NCI-H1417 (cell line): ENCODE data around the gene SPATA9.

Source experiments
- DNase-seq, 3 experiments: peaks; one replicate each; lab custom pipeline; 2025; lab: John Stamatoyannopoulos, UW

The SPATA9 gene

DNA sequence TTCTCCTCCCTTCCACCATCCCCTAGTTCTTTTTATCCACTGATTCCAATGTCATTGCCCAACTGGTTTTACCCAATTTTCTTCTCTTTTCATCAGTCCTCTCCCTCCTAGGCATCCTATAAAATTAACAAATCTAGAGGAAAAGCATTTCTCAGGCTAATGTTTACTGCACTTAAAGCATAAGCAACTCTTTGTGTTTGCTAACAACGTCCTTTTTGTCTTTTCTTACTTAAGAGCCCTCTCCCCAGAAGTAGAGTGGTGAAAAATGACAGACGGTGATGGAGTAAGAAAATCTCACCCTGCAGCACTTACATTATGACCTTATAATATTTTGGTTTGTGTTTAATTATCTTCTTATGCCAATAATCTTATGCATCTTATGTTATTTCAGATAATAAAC is 1.6 kb upstream of the SPATA9 start:
- DNase-seq = no peak

DNA sequence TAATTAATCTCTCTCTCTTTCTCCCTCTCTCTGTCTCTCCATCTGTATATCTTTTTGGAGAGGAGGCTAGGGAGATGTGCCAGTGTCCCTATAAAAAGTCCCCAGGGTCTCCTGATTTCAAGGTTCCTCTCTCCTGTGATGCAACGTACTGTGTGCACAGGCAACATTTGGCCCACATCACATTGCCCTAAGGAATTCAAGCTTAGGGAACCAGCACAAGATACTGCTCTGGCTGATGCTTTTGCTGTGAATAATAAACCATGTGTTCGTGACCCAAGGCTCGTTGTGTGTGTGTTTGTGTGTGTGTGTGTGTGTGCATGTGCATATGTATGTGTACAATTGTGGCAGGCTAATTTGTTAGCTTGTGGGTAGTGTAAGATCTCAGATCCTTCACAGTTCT is 9.7 kb downstream of the SPATA9 start:
- no peak for DNase-seq

DNA sequence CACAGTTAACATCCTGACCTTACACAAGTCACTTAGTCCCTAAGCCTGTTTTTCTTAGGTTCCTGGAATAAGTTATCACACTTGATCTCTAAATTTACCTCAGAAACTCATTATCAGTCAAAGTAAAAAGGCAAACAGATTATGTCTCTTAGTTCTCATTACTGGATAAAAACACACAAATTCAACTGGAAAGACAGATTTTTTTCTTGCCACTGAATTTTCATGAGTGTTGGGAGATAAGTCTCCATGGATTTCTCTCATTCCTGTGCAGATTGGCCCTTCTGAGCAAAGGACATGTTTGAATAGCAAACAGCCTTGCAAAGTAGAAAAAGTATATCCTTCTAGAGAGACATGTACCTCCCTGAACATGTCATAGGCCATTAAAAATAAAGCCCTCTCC is 10.2 kb downstream of the SPATA9 start:
- no peak for DNase-seq

DNA sequence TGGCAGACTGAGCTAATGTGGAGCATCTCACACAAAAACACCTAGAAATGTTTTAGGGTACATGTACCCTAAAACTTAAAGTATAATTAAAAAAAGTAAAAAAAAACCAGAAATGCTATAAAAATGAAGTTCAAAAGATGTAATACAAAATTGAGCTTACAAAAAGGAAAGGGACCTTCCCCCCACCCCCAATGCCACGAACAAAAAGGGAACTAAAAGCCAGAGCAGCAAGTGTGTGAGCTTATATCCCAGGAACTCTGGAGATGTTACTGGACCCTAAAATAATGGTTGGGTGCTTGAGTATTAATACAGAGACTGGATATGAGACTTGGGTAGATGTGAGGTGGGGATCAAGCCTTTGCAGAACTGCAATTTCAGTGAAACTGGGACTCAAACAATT is 11.0 kb downstream of the SPATA9 start:
- DNase-seq = no peak

DNA sequence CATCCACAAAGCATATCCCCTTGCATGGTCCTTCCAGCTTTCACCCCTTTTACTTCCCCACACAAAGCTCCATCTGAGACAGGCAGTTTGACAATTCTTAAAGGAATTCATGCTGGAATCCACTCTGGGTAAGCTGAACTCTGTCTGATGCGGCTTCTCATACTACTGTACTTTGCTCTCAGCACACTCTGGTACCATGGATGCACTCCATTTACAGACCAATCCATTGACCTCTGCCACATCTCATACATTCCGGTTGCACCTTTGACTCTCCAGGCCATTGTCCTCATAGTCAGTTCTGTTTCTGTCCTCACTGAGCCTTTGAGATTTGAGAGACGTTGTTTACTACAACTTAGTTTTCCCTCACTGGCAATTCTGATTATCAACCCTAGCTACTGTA is 12.2 kb downstream of the SPATA9 start:
- no peak for DNase-seq

DNA sequence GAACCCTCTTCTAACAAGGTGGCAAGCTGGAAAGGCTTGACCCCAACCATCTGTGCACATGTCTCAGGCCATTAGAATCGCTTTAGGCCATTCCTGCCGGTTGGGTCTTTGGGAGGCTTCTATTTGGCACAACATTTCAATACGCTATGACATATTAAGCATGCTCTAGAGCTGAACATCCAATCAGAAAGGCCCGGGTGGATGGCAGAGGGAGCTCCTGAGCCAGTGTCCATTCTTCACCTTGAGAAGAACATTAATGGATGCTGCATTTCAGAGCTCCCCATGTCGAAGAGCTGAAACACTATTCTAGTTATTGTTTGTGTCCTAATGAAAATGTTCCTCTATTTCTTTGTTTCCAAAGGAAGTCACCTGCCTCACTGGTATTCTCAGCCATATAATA is 12.8 kb downstream of the SPATA9 start:
- no peak for DNase-seq

DNA sequence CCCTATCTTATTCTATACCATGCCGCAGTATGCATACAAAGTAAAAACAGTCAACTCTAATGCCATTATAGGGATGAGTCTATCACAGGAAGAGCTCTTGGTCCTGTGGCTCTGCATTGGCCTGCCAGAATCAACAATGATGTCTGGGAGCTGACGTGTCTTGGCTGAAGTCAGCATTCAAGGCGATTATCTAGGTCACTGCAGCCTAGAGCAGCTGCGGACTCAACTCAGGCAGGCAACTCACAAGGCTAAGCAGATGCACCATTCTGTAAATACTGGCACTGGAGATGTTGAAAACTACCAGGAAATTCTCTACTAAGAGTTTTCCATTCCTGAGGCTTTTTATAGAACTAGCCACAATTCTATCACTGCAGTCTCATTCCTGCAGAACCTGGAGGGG is 13.3 kb downstream of the SPATA9 start:
- DNase-seq = no peak

DNA sequence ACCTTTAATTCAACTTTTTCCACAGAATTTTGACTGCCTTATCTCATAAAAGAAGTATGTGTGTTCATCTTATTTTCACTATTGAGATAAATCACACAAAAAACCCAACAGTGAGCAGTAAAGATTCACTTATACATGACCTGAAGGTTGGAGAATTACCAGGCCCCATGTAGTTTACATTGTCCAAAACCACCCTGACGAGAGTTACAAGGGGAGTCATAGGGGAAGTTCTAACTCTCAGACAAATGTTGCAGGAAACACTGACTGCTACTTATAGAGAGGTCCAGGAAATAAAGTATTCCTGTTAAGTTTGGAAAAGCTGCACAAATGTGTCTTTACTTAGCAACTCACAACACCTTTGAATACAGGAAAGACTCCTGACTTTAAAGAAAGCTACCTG is 14.1 kb downstream of the SPATA9 start:
- DNase-seq = no peak

DNA sequence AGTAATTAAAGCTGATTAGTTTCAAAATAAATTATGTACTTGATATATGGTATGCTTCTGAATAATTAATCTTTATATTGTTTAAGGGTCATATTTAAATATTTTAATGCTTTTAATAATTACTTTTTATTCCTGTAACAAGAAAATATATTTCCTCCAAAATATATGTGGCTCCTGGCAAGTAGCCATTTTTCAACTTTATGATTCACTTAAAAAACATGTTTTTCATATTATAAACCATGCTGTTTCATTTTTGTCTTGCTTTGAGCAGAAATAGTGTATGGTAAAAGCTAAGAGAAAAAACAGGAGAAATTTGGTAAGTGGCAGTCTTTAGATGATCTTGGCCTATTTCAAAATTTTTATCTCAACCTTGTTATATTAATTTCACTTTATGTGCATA is 14.6 kb downstream of the SPATA9 start:
- no peak for DNase-seq

DNA sequence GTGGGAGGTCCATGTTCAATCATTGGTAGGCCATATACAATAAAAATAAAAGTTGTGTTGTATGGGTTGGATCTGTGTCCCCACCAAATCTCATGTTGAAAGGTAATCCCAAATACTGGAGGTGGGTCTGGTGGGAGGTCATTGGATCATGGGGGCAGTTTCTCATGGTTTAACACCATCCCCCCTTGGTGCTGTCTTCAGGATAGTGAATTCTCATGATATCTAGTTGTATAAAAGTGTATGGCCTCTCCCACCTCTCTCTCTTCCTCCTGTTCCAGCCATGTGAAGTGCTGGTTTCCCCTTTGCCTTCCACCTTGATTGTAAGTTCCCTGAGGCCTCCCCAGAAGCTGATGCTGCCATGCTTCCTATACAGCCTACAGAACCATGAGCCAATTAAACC is 15.1 kb downstream of the SPATA9 start:
- DNase-seq = no peak

DNA sequence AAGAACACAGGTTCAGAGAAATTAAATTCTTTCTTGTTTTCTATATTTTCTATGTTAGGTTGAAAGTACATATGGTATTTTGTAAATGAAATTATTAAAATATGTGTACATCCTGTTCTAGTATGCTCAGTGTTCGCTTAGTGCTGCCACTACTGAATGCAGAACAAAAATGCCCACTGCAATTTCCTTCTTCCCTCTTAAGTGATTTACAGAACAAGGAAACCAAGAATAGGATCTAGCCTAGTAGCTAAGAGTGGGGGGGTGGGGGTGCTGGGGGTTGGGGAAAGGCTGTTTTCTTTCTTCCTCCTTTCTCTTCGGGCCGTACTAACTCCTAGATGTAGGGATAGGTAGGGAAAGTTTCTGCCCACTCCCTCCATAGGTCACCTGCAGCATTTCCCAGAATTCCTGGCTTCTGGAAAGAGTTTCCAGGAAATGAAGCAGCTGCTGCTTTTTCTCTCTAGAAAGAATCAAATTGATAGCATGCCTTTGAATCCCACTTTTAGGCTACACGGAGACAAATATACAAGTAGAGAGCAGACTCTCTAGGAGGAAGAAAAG is 15.7 kb downstream of the SPATA9 start:
- no peak for DNase-seq

DNA sequence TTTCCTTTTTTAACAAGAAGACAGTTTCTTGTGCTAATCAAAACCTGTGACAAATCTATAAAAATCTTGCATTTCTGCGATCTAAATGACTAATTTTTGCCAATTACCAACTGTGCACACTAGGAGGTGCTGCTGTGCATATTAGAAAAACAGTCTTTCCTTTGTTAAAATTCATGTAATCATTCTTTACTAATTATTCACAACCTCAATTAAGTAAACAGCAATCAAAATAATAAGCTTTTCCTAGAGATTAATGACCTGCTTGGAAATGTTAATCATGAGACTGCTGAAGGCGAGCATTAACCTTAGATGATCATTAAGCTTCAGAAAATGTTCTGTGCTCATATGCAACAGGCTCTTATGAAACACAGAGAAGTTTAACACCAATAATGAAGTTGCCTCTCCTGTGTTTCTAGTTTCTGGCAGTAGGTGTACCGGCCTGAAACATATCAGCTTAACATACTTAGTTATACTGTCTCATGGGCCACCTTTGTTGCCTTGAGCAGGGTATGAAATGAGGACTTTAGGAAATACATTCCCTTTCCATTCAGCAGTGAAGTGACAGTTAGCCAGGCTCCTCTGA is 18.5 kb downstream of the SPATA9 start:
- peak in 2 of 3 experiments; percentile 34 to 45 for DNase-seq

DNA sequence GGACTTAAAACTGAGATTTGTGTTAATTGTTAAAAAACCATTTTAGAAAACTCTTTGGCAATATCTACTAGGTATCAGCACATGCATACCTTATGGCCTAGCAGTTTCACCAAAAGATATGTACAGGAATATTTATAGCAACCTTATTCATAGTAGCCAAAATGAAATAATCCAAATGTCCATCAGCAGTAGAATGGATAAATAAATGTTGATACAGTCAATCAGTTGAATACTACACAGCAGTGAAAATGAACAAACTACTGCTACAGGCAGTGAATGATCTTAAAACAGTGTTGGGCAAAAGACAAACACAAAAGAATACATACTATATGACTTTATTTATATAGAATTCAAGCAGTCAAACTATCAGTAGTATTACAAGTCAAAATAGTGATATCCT is 19.8 kb downstream of the SPATA9 start:
- no peak for DNase-seq

DNA sequence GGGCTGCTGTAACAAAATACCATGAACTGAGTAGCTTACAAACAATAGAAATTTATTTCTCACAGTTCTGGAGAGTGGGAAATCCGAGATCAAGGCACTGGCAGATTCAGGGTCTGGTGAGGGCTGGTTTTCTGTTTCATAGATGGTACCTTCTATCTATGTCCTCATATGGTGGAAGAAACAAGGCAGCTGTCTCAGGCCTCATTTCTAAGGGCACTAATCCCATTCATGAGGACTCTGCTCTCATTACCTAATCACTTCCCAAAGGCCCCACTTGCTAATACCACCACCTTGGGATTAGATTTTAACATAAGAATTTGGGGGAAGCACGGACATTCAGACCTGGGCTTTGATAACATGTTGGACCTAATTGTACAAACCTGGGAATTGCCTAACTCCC is 22.7 kb downstream of the SPATA9 start:
- no peak for DNase-seq

DNA sequence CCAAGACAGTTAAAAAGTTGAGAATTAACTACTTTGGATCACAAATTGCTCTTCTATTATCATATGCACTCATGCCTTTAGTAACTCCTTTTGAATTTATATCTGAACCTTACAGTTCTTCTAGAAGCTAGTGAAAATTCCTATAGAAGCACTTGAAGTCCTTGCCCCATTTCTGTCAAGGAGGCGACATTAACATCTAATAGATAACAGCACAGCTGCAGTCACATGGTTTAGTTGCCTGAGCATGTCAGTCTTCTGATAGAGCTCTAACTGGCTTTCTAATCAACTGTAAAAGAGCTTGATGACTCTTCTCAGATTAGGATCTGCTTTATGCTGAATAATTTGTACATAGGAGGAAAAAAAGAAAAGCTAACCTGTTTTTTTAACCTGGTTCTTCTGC is 27.2 kb downstream of the SPATA9 start:
- no peak for DNase-seq

DNA sequence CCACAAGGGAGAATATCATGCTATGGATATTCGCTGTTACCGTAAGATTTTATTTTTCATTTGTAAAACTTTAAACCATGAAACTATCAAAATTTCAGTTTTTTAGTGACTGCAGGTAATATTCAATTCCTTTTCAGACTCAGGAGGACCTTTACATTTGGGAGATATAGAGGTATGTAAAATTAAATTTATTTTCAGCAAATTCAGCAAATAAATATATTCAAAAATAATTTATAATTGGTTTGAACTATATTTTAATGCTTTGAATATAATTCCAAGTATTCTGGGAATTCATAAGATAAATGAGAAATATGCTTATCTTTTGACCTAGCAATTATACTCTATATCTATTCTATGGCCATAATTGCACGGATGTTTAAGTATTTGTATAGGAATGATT is 28.6 kb downstream of the SPATA9 start:
- DNase-seq = no peak

DNA sequence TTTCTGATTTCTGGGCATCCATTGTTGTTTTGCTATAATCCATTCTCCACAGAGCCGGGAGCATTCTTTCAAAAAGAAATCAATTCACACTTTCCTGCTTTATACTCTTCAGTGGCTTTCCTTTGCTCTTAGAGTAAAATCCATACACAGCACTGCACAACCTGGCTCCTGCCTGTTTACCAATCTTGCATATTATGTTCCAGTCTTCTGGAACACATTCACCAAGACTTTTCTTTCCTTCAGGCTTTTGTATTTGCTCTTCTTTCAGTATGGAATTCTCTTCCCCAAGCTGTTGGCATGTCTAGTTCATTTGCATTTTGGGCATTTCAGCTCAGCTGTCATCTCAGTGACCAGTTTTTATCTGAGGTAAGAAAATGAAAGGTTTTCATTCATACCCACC is 29.9 kb downstream of the SPATA9 start:
- DNase-seq = no peak

DNA sequence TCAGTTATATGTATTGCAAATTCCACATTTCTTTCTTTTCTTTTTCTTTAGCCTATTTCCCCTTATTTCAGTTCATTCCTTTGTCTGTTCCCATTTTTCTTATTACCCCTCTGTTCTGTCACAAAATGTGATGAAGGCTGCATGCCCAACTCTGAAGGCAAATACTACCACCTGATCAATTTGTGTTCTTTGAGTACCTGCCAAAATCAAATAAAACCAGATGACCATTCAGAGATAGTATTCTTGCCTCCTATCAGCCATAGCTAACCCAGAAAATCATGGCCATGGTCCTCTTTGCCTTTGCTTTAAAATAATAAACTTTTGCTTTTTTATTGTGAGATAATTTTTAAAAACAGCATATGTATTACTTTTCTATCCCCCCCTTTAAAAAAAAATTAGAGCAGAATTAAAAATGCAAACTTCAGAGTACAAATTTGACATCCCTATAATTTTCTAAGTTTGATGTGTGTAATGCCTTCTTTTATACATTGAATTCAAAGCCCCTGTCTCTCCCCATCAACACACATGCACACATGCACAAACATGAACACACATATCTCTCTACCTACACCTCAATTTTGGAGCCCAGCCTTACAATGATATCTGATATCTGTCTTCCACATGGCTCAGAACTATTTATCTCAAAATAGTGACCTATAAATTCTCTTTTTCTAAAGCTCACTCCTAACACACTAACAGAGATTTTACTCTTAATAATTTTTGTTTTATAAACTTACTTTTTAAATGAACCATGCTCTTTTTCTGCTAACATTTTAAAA is 32.8 kb downstream of the SPATA9 start:
- no peak for DNase-seq

DNA sequence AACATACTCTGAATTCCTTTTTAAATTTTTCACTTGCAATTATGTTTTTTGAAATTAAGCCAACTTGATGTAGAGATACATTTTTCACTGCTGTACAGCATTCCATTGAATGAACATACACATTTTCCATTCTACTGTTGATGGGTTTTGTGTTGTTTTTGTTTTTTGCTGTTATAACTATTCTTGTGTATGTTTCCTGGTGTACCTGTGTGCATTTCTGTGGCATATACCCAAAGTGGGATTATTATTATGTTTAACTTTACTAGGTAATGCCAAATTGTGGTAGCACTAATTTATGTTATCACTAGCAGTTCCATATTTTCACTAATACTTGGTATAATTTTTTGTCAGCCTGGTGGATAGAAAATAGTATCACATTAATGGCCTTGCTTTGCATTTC is 33.5 kb downstream of the SPATA9 start:
- DNase-seq = no peak

DNA sequence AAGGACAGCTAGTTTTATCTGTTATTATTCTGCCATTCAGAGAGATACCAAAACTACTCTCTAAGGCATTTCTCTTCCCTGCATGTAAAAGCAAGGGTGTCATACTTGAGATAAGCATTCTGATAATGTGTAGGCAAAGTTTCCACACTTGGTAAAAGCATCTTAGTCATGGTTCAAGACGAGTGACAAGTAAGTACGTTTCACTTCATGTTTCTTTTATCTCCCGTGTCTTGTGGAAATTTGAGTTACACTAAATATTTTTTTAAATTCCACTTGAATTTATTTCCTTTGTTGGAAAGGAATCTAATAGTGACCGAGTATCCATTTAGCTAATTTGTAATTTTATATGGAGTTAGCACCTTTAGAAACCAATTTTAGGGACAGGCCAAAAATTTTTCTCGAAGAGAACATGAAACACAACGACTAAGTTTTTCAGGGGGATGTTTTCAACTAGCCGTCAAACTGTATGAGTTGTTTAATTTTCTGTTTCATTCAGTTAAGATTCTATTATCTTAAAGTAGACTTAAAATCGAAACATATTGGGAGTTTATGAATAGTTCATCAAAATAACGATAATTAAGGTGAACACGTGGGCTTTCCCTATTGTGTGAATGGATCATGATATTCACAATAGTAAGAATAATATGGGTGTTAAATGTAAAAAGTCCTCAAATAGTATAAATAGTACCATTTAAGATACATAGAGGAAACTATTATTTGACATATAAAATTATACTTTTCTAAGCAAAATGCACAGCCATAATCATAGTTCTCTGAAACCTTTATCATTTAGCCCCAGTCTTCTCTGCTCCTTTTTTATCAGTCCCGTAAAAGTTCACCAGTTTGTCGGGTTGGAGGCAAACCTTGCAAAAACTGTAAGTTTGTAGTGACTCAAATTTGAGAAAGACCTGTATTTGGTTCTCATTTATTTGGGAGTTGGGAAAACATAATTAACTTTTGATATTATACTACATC is 34.6 kb downstream of the SPATA9 start:
- peak in 1 of 3 experiments; percentile 19 for DNase-seq

DNA sequence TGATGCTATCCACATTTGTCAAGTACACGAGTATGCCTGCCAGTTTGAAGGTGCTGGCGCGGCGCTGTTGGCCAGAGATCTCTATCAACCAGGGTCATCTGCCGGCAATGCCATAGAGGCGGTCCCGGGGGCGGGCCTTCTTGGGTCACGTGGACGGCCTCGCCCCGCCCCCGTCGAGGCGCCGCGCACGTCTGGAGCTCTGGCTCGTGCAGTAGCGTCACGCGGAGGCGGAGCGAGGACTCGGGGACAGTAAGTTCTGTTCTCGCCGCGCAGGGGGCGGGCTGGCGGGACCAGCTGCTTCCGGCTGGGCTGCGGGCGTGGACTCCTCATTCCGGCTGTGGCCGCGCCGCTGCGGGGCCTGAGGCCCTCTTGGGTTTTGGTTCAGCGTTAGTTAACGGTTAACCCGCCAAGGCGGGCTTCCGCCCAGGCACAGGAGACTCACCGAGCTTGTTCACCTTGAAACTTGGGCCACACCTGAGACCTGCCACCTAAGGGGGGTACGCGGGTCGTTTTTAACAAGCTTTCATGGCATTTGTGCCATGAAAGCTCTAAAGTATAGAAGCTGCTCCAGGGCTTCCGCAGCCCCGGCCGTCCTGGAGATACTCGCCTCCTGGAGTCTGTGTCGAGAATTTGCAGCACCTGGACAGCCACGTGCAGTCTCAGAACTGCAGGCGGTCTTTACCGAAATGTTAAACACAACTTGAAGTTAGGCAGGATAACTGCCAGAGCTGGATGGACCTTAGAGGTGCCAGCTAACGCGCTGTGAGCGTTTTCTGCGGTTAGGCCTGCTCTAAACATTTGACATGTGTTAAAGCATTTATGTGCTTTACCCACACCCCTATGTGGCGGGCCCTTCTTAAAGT is 36.0 kb downstream of the SPATA9 start, which contains the start of gene RFESD:
Gene RFESD (plus strand): TSS at position 209 of the 863 bp plus-strand sequence. CDS start 5,495 bp downstream, outside the sequence.
- peak; percentile 92 to 95 (median 95) for DNase-seq
